Mesendoderm (in vitro differentiated cells): ENCODE measurements around the gene ZNF277.

Source experiments
- DNase-seq: peaks from one replicate; pipeline ENCODE4 v3.0.0; 2013
- H2AK5ac ChIP-seq: 2 replicates; pipeline ENCODE4 v1.6.1; 2013; ENCODE audit warnings: low read length, inconsistent platforms
- H2BK120ac ChIP-seq: 2 replicates; pipeline ENCODE4 v1.6.1; 2013; ENCODE audit warnings: low read depth, mild to moderate bottlenecking, low read length, moderate library complexity, mixed read lengths
- H2BK15ac ChIP-seq: replicated peaks from 2 replicates; pipeline ENCODE4 v1.6.1; 2013; ENCODE audit warnings: low read depth, mild to moderate bottlenecking, moderate library complexity
- H2BK5ac ChIP-seq: 2 replicates; pipeline ENCODE4 v1.6.1; 2013; ENCODE audit warnings: low read length, inconsistent platforms
- H3K18ac ChIP-seq: 2 replicates; pipeline ENCODE4 v1.6.1; 2013; ENCODE audit warnings: mild to moderate bottlenecking, low read length, mixed read lengths
- H3K23ac ChIP-seq: one replicate; pipeline ENCODE4 v1.6.1; 2013; ENCODE audit warnings: low read length
- H3K27ac ChIP-seq: 2 replicates; pipeline ENCODE4 v1.5.1; 2013; ENCODE audit warnings: low read depth, mild to moderate bottlenecking, inconsistent platforms, low read length, moderate library complexity
- H3K27me3 ChIP-seq: 2 replicates; pipeline ENCODE4 v1.6.1; 2013; ENCODE audit warnings: low read length, control low read depth, mild to moderate bottlenecking, inconsistent platforms; ENCODE audit not compliant: insufficient read depth, poor library complexity
- H3K36me3 ChIP-seq: 2 replicates; pipeline ENCODE4 v1.6.1; 2013; ENCODE audit warnings: low read length, inconsistent platforms; ENCODE audit not compliant: control insufficient read depth, insufficient read depth
- H3K4ac ChIP-seq: one replicate; pipeline ENCODE4 v1.6.1; 2013; ENCODE audit warnings: low read depth, mild to moderate bottlenecking, low read length, moderate library complexity
- H3K4me1 ChIP-seq: 2 replicates; pipeline ENCODE4 v1.6.1; 2013; ENCODE audit warnings: low read depth, low read length, inconsistent platforms; ENCODE audit not compliant: control insufficient read depth
- H3K4me2 ChIP-seq: 2 replicates; pipeline ENCODE4 v1.6.1; 2013; ENCODE audit warnings: low read length
- H3K4me3 ChIP-seq: 2 replicates; pipeline ENCODE4 v1.5.1; 2013; ENCODE audit warnings: mild to moderate bottlenecking, low read length
- H3K56ac ChIP-seq: one replicate; pipeline ENCODE4 v1.6.1; 2013; ENCODE audit warnings: low read length
- H3K79me1 ChIP-seq: 2 replicates; pipeline ENCODE4 v1.6.1; 2013; ENCODE audit warnings: low read length, inconsistent platforms
- H3K79me2 ChIP-seq: 2 replicates; pipeline ENCODE4 v1.6.1; 2013; ENCODE audit warnings: mild to moderate bottlenecking, low read length; ENCODE audit not compliant: control insufficient read depth, insufficient read depth
- H3K9ac ChIP-seq: 2 replicates; pipeline ENCODE4 v1.6.1; 2013; ENCODE audit warnings: low read length, inconsistent platforms
- H4K5ac ChIP-seq: one replicate; pipeline ENCODE4 v1.6.1; 2013; ENCODE audit warnings: low read length
- H4K8ac ChIP-seq: one replicate; pipeline ENCODE4 v1.6.1; 2013; ENCODE audit warnings: low read depth, mild to moderate bottlenecking, control low read depth, low read length, moderate library complexity
- WGBS: extraction: QIAGEN DNeasy Blood & Tissue Kit; methylation state at CpG from one replicate; pipeline ENCODE4 v1.1.7; 2013; ENCODE audit warnings: low lambda C conversion rate, missing lambda C conversion rate; ENCODE audit not compliant: insufficient coverage; ENCODE audit errors: extremely low coverage; 5-methylcytosine and 5-hydroxymethylcytosine counted together

Gene ZNF277

GRCh38 chr7:112255388-112255720 lies 48.9 kb downstream of the ZNF277 start:
- no peak overlapping the region for H3K4me2 ChIP-seq
- no peak overlapping the region for H3K27ac ChIP-seq
- H4K5ac ChIP-seq = no peak overlapping the region
- H3K79me1 ChIP-seq = peaks cover 8% of the 10 kb centered on the region
- no peaks in the 10 kb centered on the region for H3K36me3 ChIP-seq
- H3K4ac ChIP-seq = peak overlapping the region; percentile 55
- H2BK15ac ChIP-seq = no peak overlapping the region
- peaks cover 11% of the 10 kb centered on the region for H3K79me2 ChIP-seq
- no peak for DNase-seq
- H3K23ac ChIP-seq = no peak overlapping the region
- H3K27me3 ChIP-seq = no peaks in the 10 kb centered on the region
- H3K4me3 ChIP-seq = no peak overlapping the region
- H4K8ac ChIP-seq = no peak overlapping the region
- no peak overlapping the region for H2BK120ac ChIP-seq
- peaks cover 23% of the 10 kb centered on the region for H3K4me1 ChIP-seq
- peak overlapping the region; percentile 28 for H3K9ac ChIP-seq
- H2BK5ac ChIP-seq = no peak overlapping the region
- H2AK5ac ChIP-seq = peak overlapping the region; percentile 87
- peak overlapping the region; percentile 52 for H3K56ac ChIP-seq
- peak overlapping the region; percentile 32 for H3K18ac ChIP-seq

GRCh38 chr7:112257073-112257472 lies 50.6 kb downstream of the ZNF277 start:
- peaks cover 11% of the 10 kb centered on the region for H3K79me2 ChIP-seq
- H4K8ac ChIP-seq = no peak overlapping the region
- H3K36me3 ChIP-seq = no peaks in the 10 kb centered on the region
- H2AK5ac ChIP-seq = no peak overlapping the region
- H3K4me1 ChIP-seq = peaks cover 16% of the 10 kb centered on the region
- H3K27me3 ChIP-seq = no peaks in the 10 kb centered on the region
- H3K4me3 ChIP-seq = no peak overlapping the region
- peaks cover 8% of the 10 kb centered on the region for H3K79me1 ChIP-seq
- no peak overlapping the region for H3K27ac ChIP-seq
- no peak overlapping the region for H3K9ac ChIP-seq
- no peak overlapping the region for H3K23ac ChIP-seq
- no peak for DNase-seq
- no CpG with 5 or more reads among the region's 2 CpGs for WGBS
- no peak overlapping the region for H4K5ac ChIP-seq
- no peak overlapping the region for H2BK120ac ChIP-seq
- H3K4ac ChIP-seq = no peak overlapping the region
- no peak overlapping the region for H3K18ac ChIP-seq
- no peak overlapping the region for H3K4me2 ChIP-seq
- H3K56ac ChIP-seq = no peak overlapping the region
- H2BK5ac ChIP-seq = no peak overlapping the region
- peak overlapping the region; percentile 92 for H2BK15ac ChIP-seq

DNA sequence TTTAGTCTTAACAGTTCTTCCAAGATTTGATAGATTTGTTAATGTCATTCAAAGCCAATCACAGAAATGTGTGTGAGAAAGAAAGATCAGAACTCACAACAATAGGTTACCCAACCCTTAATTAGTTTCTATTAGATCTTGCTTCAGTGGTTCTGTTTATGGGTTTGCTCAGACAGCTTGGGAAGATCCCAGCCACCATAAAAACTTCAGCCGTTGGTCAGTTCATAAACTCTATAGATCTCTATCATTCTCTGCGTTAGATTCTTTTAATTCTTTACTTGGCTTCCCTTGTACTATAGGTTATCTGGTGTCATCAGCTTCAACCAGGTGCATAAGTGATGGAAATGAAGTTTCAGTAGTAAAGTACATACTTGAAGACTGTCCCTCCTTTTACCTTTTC lies 54.4 kb downstream of the ZNF277 start:
- no peak overlapping the region for H3K18ac ChIP-seq
- no peak overlapping the region for H3K23ac ChIP-seq
- H3K27ac ChIP-seq = no peak overlapping the region
- no peak overlapping the region for H3K4me2 ChIP-seq
- H3K9ac ChIP-seq = no peak overlapping the region
- peak; percentile 33 for DNase-seq
- H3K4me1 ChIP-seq = peaks cover 5% of the 10 kb centered on the region
- H2BK5ac ChIP-seq = no peak overlapping the region
- H2BK120ac ChIP-seq = no peak overlapping the region
- H3K56ac ChIP-seq = no peak overlapping the region
- H3K79me1 ChIP-seq = no peaks in the 10 kb centered on the region
- no peak overlapping the region for H4K8ac ChIP-seq
- no peaks in the 10 kb centered on the region for H3K36me3 ChIP-seq
- H3K79me2 ChIP-seq = peaks cover 4% of the 10 kb centered on the region
- no peak overlapping the region for H3K4ac ChIP-seq
- no peak overlapping the region for H2AK5ac ChIP-seq
- no peak overlapping the region for H4K5ac ChIP-seq
- H3K27me3 ChIP-seq = no peaks in the 10 kb centered on the region
- H3K4me3 ChIP-seq = no peak overlapping the region
- no CpG with 5 or more reads among the region's 2 CpGs for WGBS
- no peak overlapping the region for H2BK15ac ChIP-seq

- no peak overlapping the region for H2BK5ac ChIP-seq
- no peak overlapping the region for H3K9ac ChIP-seq
- no peak overlapping the region for H3K4me2 ChIP-seq
- no peak overlapping the region for H3K23ac ChIP-seq
- no peak overlapping the region for H2AK5ac ChIP-seq
- no peak overlapping the region for H4K8ac ChIP-seq
- H3K36me3 ChIP-seq = no peaks in the 10 kb centered on the region
- no peaks in the 10 kb centered on the region for H3K79me1 ChIP-seq
- H3K18ac ChIP-seq = no peak overlapping the region
- peaks cover 4% of the 10 kb centered on the region for H3K79me2 ChIP-seq
- no peak for DNase-seq
- no peaks in the 10 kb centered on the region for H3K27me3 ChIP-seq
- no peak overlapping the region for H2BK120ac ChIP-seq
- H4K5ac ChIP-seq = no peak overlapping the region
- H3K4me3 ChIP-seq = no peak overlapping the region
- no peak overlapping the region for H3K4ac ChIP-seq
- peaks cover 5% of the 10 kb centered on the region for H3K4me1 ChIP-seq
- H3K27ac ChIP-seq = no peak overlapping the region
- no peak overlapping the region for H2BK15ac ChIP-seq
- H3K56ac ChIP-seq = no peak overlapping the region
- no CpG with 5 or more reads among the region's 3 CpGs for WGBS
Measured at GRCh38 chr7:112262036-112262435, 55.5 kb downstream of the ZNF277 start.

GRCh38 chr7:112262855-112263487 lies 56.5 kb downstream of the ZNF277 start:
- Histone ChIP-seq H3K27ac (no peak overlapping the region), H2AK5ac (peak overlapping the region; percentile 24), H3K9ac (no peak overlapping the region), H3K4me1 (peaks cover 5% of the 10 kb centered on the region), H3K4me3 (no peak overlapping the region), H3K56ac (peak overlapping the region; percentile 22), H3K79me1 (no peaks in the 10 kb centered on the region), H4K5ac (no peak overlapping the region), H4K8ac (no peak overlapping the region), H3K36me3 (no peaks in the 10 kb centered on the region), H3K23ac (no peak overlapping the region), H2BK120ac (no peak overlapping the region), H3K27me3 (no peaks in the 10 kb centered on the region), H3K79me2 (peaks cover 3% of the 10 kb centered on the region), H3K4me2 (no peak overlapping the region), H3K18ac (peak overlapping the region; percentile 23), H3K4ac (peak overlapping the region; percentile 43), H2BK15ac (no peak overlapping the region), H2BK5ac (no peak overlapping the region)
- no CpG with 5 or more reads among the region's 2 CpGs for WGBS
- DNase-seq = no peak

DNA sequence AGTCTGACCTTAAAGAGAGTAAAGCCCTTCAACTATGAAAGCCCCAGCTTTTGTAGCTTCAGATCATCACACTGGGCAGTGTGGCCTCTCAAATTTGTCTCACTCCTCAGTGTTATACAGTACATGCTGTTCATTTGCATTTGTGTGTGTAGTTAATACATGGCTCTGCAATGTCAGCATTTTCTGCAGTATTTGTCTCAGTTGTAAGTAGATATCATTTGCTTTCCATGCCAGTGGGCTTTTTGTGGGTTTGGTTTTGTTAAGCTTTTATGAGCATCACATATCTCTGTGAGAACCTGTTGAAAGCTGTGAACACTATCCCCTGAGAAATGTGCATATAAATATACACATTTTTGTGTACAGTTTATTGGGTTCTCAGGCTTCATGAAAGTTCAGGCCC lies 57.0 kb downstream of the ZNF277 start:
- H3K27ac ChIP-seq = no peak overlapping the region

More for the DNA sequence above, 57.0 kb downstream of the ZNF277 start:
- Histone ChIP-seq H3K23ac (no peak overlapping the region), H2AK5ac (no peak overlapping the region), H3K79me2 (peaks cover 3% of the 10 kb centered on the region), H2BK120ac (no peak overlapping the region), H3K9ac (no peak overlapping the region), H2BK5ac (peak overlapping the region; percentile 45), H3K4me3 (no peak overlapping the region), H3K4me2 (no peak overlapping the region), H3K36me3 (no peaks in the 10 kb centered on the region), H3K4ac (no peak overlapping the region), H3K27me3 (no peaks in the 10 kb centered on the region), H3K79me1 (no peaks in the 10 kb centered on the region), H4K8ac (no peak overlapping the region), H3K18ac (no peak overlapping the region), H3K56ac (peak overlapping the region; percentile 51), H2BK15ac (no peak overlapping the region), H3K4me1 (peaks cover 5% of the 10 kb centered on the region), H4K5ac (no peak overlapping the region)
- DNase-seq = no peak
